Gastrocnemius medialis (tissue), 4 donors: ENCODE results near the gene PDGFRB. TPM values are rescaled to one million over a fixed set of nuclear protein-coding genes. Genes with fewer than 3 reads are reported as not detected.

ENCODE experiments used
- ATAC-seq, 2 donors: fragments of 150-250 bp; one replicate each; pipeline ENCODE4 v1.9.1; 2016
- DNase-seq, 2 donors: peaks; one replicate each; pipeline ENCODE4 v3.0.0-alpha.2; 2019
- H3K27ac ChIP-seq, 4 donors: fragments of 200-600 bp; sonication (generic); 1 replicate in 1 of 4; 2 replicates in 3 of 4; pipeline ENCODE4 v1.5.1; 2016 to 2018; ENCODE audit warnings: mild to moderate bottlenecking in 2 of 4, moderate library complexity in 1 of 4
- H3K27me3 ChIP-seq, 3 donors: fragments of 200-600 bp; sonication (generic) in 2 of 3; 1 replicate in 1 of 3; 2 replicates in 2 of 3; pipeline versions ENCODE4 v1.5.1 to v1.6.0; 2016 to 2019; ENCODE audit warnings: mild to moderate bottlenecking in 1 of 3, moderate library complexity in 1 of 3
- H3K36me3 ChIP-seq, 2 donors: fragments of 200-600 bp; sonication (generic) in 1 of 2; one replicate each; pipeline ENCODE4 v1.5.1; 2017 to 2018
- H3K4me1 ChIP-seq, 2 donors: fragments of 200-600 bp; sonication (generic) in 1 of 2; one replicate each; pipeline ENCODE4 v1.5.1; 2016 to 2017; ENCODE audit warnings: mild to moderate bottlenecking in 2 of 2
- H3K4me3 ChIP-seq, 4 donors: fragments of 200-600 bp; sonication (generic) in 3 of 4; 1 replicate in 1 of 4; 2 replicates in 3 of 4; pipeline ENCODE4 v1.5.1; 2016 to 2019; ENCODE audit warnings: mild to moderate bottlenecking in 2 of 4
- H3K9me3 ChIP-seq, 3 donors: fragments of 200-600 bp; sonication (generic) in 2 of 3; 1 replicate in 1 of 3; 2 replicates in 2 of 3; pipeline ENCODE4 v1.5.1; 2016 to 2019
- POLR2A ChIP-seq, 2 donors: fragments of 450-650 bp; IDR thresholded peaks; one replicate each; pipeline ENCODE4 v1.6.1; 2017; ENCODE audit warnings: antibody characterized with exemption in 2 of 2, mild to moderate bottlenecking in 2 of 2, moderate library complexity in 2 of 2
- in situ Hi-C, 4 donors: fragments of 200-750 bp; cut with MboI; loops; one replicate each; pipeline versions ENCODE4 v1.15.0 to v1.8.0; 2017; ENCODE audit warnings: low sequenced_read_pairs in 4 of 4
- intact Hi-C: fragments of 100-400 bp; cut with DNase I; formaldehyde crosslinking; loops from one replicate; pipeline ENCODE4 v1.15.1; 2023; ENCODE audit warnings: low total_unique reads
- total RNA-seq, 4 donors: library from RNA; depleted of rRNA; stranded (reverse); fragments of >200 nt; gene quantifications; one replicate each; pipeline versions ENCODE4 v1.1.0 to v1.2.3, GENCODE V29; 2016
- TF ChIP-seq, protein P1 (sequence below), 5 experiments: fragments of 450-650 bp in 3 of 5; fragments of 200-600 bp in 2 of 5; sonication (generic) in 2 of 5; IDR thresholded peaks in 4 of 5; conservative IDR thresholded peaks in 1 of 5; 1 replicate in 4 of 5; 2 replicates in 1 of 5; pipeline ENCODE4 v1.5.1; 2016 to 2019; ENCODE audit warnings: antibody characterized with exemption in 5 of 5, mild to moderate bottlenecking in 3 of 5, moderate library complexity in 3 of 5

PDGFRB gene
- total RNA-seq, 4 donors from 2014 or later, result 27.9 to 58.4 (median 52.5) TPM

DNA sequence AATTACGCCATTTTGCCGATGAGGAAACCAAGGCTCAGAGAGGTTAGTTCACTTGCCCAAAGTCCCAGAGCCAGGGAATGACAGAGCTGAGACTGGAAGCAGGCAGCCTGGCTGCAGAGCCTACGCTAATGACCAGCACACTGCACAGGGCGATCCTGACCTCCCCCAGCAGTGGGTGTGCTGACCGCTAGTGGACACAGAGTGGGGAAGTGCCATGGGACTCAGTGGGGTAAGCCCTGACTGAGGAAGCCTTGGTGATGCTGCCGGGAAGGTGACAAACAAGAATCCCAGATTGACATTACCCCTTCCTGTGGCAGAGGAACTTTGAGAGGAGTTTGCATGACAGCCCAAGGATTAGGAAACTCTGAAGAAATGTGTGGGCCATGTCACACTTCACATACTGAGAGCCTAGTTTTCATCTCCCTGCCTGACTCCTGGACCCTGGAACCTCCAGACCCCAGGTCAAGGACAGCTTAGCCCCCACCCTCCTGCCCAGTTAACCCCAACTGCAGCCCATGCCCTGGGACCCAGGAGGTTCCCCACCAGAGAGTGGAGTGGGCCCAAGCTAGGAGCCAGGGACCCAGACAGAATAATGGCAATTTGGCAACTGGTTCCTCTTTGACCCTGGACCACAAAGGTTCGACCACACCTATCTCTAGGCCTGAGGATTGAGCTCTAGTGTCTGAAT, 49.6 kb downstream of the PDGFRB start:
- no peak for TF ChIP-seq POLR2A (IDR thresholded peaks at IDR 0.05)
- TF ChIP-seq, protein P1, sequence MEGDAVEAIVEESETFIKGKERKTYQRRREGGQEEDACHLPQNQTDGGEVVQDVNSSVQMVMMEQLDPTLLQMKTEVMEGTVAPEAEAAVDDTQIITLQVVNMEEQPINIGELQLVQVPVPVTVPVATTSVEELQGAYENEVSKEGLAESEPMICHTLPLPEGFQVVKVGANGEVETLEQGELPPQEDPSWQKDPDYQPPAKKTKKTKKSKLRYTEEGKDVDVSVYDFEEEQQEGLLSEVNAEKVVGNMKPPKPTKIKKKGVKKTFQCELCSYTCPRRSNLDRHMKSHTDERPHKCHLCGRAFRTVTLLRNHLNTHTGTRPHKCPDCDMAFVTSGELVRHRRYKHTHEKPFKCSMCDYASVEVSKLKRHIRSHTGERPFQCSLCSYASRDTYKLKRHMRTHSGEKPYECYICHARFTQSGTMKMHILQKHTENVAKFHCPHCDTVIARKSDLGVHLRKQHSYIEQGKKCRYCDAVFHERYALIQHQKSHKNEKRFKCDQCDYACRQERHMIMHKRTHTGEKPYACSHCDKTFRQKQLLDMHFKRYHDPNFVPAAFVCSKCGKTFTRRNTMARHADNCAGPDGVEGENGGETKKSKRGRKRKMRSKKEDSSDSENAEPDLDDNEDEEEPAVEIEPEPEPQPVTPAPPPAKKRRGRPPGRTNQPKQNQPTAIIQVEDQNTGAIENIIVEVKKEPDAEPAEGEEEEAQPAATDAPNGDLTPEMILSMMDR (IDR thresholded peaks at IDR 0.05 in 4 of 5, conservative IDR thresholded peaks at IDR 0.05 in 1 of 5), result no peak
- no peaks in the 10 kb centered on the region for H3K4me1 ChIP-seq
- H3K27me3 ChIP-seq, result no peaks in the 10 kb centered on the region
- H3K4me3 ChIP-seq, result no peak overlapping the region
- ATAC-seq, result no peak
- no peak for DNase-seq
- H3K36me3 ChIP-seq, result no peaks in the 10 kb centered on the region
- H3K9me3 ChIP-seq, result no peaks in the 10 kb centered on the region
- intact Hi-C loops (no loop called here), in situ Hi-C loops (no loop called here)
- H3K27ac ChIP-seq, result no peak overlapping the region

DNA sequence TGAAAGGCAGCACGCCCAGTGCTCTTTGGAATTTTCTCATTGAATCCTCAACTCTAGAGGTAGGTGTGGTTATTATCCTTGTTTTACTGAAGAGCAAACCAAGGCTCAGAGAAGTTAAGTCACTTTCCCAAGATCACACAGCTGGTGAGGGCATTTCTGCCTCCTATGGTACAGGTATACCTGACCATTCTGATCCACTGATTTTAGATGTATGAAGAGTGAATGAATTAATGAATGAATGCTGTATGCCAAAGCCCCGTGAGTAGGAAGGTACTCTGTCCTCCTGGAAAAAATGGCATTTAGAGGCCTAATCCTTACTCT, 51.1 kb downstream of the PDGFRB start:
- H3K36me3 ChIP-seq, result no peaks in the 10 kb centered on the region
- H3K27me3 ChIP-seq, result no peaks in the 10 kb centered on the region
- no peak for ATAC-seq
- no peak for DNase-seq
- no peak overlapping the region for H3K27ac ChIP-seq
- no peaks in the 10 kb centered on the region for H3K4me1 ChIP-seq
- H3K9me3 ChIP-seq, result no peaks in the 10 kb centered on the region
- in situ Hi-C loops, result no loop called here
- TF ChIP-seq POLR2A (IDR thresholded peaks at IDR 0.05), result no peak
- TF ChIP-seq, protein P1 (IDR thresholded peaks at IDR 0.05 in 4 of 5, conservative IDR thresholded peaks at IDR 0.05 in 1 of 5), result no peak
- H3K4me3 ChIP-seq, result no peak overlapping the region
- intact Hi-C loops, result no loop called here

DNA sequence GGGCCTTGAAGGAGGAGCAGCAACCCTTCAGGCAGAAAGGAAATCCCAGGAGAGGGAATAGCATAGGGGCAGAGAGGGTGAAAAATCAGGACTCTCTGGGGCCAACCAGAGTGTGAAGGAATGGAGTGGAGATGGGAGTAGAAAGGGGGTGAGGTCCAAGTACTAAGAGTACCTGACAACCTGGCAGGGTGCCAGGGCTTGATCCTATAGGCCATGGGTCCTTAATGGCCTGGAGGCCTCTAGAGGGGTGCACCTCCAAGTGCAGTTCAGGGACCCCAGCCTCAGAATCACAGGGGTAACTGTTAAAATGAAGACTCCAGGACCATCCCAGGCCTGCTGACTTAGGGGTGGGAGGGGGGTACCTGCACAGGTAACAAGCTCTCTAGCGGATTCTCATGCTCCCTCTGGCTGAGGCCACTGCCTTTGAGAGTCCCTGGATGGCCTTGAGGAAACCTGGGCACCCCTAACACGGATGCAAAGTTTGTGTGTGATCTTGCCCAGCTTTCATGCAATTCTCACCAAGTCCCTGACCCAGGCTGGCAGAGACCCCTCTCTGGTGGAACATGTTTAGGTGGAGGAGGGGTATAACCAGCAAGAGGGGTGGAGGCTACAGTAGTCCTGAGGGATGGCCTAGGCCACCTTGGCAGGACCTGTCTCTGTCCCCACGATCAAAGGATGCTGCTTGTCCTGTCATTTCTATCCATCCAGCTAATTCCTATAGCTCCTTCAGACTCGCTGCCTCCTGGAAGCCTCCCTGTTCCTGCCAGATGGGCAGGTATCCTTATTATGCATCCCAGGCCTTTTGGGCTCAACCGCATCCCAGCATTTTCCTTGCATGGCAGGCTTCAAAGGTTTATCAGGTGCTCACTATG, 51.7 kb downstream of the PDGFRB start:
- no peak for ATAC-seq
- in situ Hi-C loops, result no loop called here
- Histone ChIP-seq H3K9me3 (no peaks in the 10 kb centered on the region), H3K27ac (no peak overlapping the region), H3K36me3 (no peaks in the 10 kb centered on the region), H3K4me1 (no peaks in the 10 kb centered on the region), H3K4me3 (no peak overlapping the region), H3K27me3 (no peaks in the 10 kb centered on the region)
- no peak for DNase-seq
- no peak for TF ChIP-seq POLR2A (IDR thresholded peaks at IDR 0.05)
- TF ChIP-seq, protein P1 (IDR thresholded peaks at IDR 0.05 in 4 of 5, conservative IDR thresholded peaks at IDR 0.05 in 1 of 5), result no peak
- intact Hi-C loops, result no loop called here

DNA sequence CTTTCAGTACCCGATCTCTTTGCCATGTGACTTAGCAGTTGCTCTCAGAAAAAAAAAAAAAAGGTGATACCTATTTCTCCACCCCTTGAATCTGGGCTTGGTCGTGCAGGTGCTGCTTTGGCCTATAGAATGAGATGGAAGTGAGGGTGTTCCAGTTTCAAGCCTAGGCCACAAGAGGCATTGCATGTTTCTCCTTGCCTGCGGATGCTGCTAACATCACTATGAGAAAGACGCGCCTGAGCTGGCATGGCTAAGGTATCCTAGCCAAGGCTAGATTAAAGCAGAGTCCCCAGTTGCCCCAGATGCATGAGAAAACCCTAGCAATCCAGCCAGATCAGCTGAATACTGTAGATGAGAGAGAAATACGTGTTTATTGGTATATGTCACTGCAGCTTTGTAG, 54.6 kb downstream of the PDGFRB start:
- no peaks in the 10 kb centered on the region for H3K36me3 ChIP-seq
- no peaks in the 10 kb centered on the region for H3K27me3 ChIP-seq
- TF ChIP-seq POLR2A (IDR thresholded peaks at IDR 0.05), result no peak
- TF ChIP-seq, protein P1 (IDR thresholded peaks at IDR 0.05 in 4 of 5, conservative IDR thresholded peaks at IDR 0.05 in 1 of 5), result no peak
- no peaks in the 10 kb centered on the region for H3K4me1 ChIP-seq
- no peaks in the 10 kb centered on the region for H3K9me3 ChIP-seq
- ATAC-seq (no peak), DNase-seq (no peak)
- intact Hi-C loops (no loop called here), in situ Hi-C loops (no loop called here)
- H3K4me3 ChIP-seq, result no peak overlapping the region
- no peak overlapping the region for H3K27ac ChIP-seq
